ENCODE measurements around the gene STIMATE. TPM values are rescaled to one million over a fixed set of nuclear protein-coding genes. Genes with fewer than 3 reads are reported as not detected.

Gene STIMATE
- total RNA-seq, 4 donors from 2014 or later: 20.6 to 64.6 (median 27.8) TPM

DNA sequence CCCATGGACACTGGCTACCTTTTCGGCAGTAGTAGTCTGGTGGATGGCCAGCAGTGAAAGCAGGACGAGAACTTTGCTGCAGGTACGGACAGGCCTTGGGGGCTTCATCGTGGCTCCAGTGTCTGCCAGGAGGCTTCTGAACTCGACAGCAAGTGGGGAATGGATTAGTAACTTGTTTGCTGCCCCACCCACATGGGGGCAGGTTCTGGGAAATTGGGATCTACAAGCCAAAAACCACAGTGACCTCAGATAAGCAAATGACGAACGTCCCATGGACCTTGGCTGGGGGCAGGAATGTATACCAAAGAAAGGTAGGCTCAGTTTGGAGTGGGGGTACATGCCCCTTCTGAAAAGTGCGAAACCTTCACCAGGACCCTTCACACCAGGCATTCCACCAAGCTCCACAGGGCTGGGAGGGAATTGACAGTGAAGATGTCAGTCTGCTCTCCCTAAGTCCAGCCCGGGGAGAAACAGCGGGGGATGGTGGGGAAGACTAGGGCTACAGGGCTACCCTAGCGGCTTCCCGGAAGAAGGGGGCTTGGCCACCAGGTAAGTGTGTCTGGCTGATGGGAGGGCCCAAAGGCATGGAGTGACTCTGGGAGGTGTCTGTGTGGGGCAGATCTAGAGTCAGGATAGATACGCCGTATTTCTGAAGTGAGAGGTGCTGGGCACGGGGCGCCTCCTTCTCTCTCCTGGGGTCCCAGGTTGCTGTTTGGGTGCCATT is 66.7 kb downstream of the STIMATE start, which contains the start of gene ITIH4:
TSS of gene ITIH4 (minus strand) at position 138 of the 724 bp plus-strand sequence. CDS start at position 108, 30 bp downstream.
- TF ChIP-seq CTCF (IDR thresholded peaks at IDR 0.05 in 4 of 5, conservative IDR thresholded peaks at IDR 0.05 in 1 of 5) (no peak), POLR2A (IDR thresholded peaks at IDR 0.05) (no peak)
- DNase-seq (peak in 1 of 2 donors; percentile 10), ATAC-seq (no peak)
- peaks cover 50 to 56% of the 10 kb centered on the region in 2 donors for H3K4me1 ChIP-seq
- H3K27ac ChIP-seq: peak within 1 kb of the TSS; percentile 96 to 98 (median 97)
- no peaks in the 10 kb centered on the region for H3K27me3 ChIP-seq
- in situ Hi-C loops (cut with MboI; ENCODE audit: low sequenced_read_pairs in 4 of 4) (no loop called here), intact Hi-C loops (cut with DNase I; ENCODE audit: low total_unique reads) (loop anchor here (5.0 kb wide), 3 partner anchors 67 to 293 kb away; partner anchors contain the start of genes GNL3, PBRM1, STIMATE and UQCC5)
- H3K9me3 ChIP-seq: no peaks in the 10 kb centered on the region
- peaks cover 0 to 45% of the 10 kb centered on the region in 2 donors for H3K36me3 ChIP-seq
- peak within 1 kb of the TSS in 2 of 4 donors; percentile 3 to 15 for H3K4me3 ChIP-seq

DNA sequence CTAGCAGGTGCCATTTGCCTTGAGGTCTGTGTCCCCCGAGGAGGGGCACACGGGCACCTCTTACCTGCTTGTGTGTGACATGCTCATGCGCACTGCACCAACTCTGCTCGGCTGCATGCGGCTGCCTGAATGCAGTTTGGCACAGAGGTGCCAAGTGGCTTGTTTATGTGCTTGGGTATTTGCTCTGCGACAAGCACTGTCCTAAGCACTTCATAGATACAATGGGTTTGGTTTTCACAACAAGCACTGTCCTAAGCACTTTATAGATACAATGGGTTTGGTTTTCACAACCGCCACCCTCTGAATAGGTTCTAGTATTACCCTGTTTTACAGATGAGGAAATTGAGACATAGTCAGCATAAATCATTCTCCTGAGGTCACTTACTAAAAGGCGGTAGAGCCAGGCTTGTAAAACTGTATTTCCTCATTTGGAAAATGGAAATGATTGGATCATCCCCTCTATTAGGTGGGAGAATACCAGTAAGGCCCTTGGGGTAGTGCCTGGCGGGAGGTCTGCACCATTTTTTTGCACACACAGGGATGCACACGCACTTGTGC is 67.4 kb downstream of the STIMATE start:
- H3K27me3 ChIP-seq: no peaks in the 10 kb centered on the region
- ATAC-seq: no peak
- in situ Hi-C loops (cut with MboI; ENCODE audit: low sequenced_read_pairs in 4 of 4): no loop called here
- TF ChIP-seq POLR2A (IDR thresholded peaks at IDR 0.05) (no peak), CTCF (IDR thresholded peaks at IDR 0.05 in 4 of 5, conservative IDR thresholded peaks at IDR 0.05 in 1 of 5) (no peak)
- peaks cover 0 to 52% of the 10 kb centered on the region in 2 donors for H3K36me3 ChIP-seq
- H3K4me1 ChIP-seq: peaks cover 43 to 49% of the 10 kb centered on the region in 2 donors
- H3K27ac ChIP-seq: peak overlapping the region; percentile 96 to 98 (median 97)
- H3K9me3 ChIP-seq: no peaks in the 10 kb centered on the region
- intact Hi-C loops (cut with DNase I; ENCODE audit: low total_unique reads): loop anchor here (5.0 kb wide), 3 partner anchors 67 to 293 kb away; partner anchors contain the start of genes GNL3, PBRM1, STIMATE and UQCC5
- DNase-seq: no peak
- H3K4me3 ChIP-seq: no peak overlapping the region

GRCh38 chr3:52829482-52829881 is 67.9 kb downstream of the STIMATE start:
- TF ChIP-seq POLR2A (IDR thresholded peaks at IDR 0.05) (no peak), CTCF (IDR thresholded peaks at IDR 0.05 in 4 of 5, conservative IDR thresholded peaks at IDR 0.05 in 1 of 5) (no peak)
- ATAC-seq (no peak), DNase-seq (no peak)
- peak overlapping the region; percentile 96 to 98 (median 97) for H3K27ac ChIP-seq
- intact Hi-C loops (cut with DNase I; ENCODE audit: low total_unique reads): no loop called here
- no peak overlapping the region for H3K4me3 ChIP-seq
- peaks cover 0 to 57% of the 10 kb centered on the region in 2 donors for H3K36me3 ChIP-seq
- H3K27me3 ChIP-seq: no peaks in the 10 kb centered on the region
- no peaks in the 10 kb centered on the region for H3K9me3 ChIP-seq
- peaks cover 43 to 46% of the 10 kb centered on the region in 2 donors for H3K4me1 ChIP-seq
- in situ Hi-C loops (cut with MboI; ENCODE audit: low sequenced_read_pairs in 4 of 4): no loop called here

- no peaks in the 10 kb centered on the region for H3K9me3 ChIP-seq
- in situ Hi-C loops (cut with MboI; ENCODE audit: low sequenced_read_pairs in 4 of 4) (no loop called here), intact Hi-C loops (cut with DNase I; ENCODE audit: low total_unique reads) (no loop called here)
- no peaks in the 10 kb centered on the region for H3K27me3 ChIP-seq
- H3K4me3 ChIP-seq: no peak overlapping the region
- peaks cover 31 to 32% of the 10 kb centered on the region in 2 donors for H3K4me1 ChIP-seq
- H3K27ac ChIP-seq: peak overlapping the region; percentile 51 to 96 (median 74)
- no peak for ATAC-seq
- H3K36me3 ChIP-seq: peaks cover 0 to 73% of the 10 kb centered on the region in 2 donors
- DNase-seq: no peak
- TF ChIP-seq CTCF (IDR thresholded peaks at IDR 0.05 in 4 of 5, conservative IDR thresholded peaks at IDR 0.05 in 1 of 5) (no peak), POLR2A (IDR thresholded peaks at IDR 0.05) (no peak)
Measured at GRCh38 chr3:52827866-52828376, 69.4 kb downstream of the STIMATE start.

Measured in gastrocnemius medialis (tissue), 4 donors.